Mucosa of descending colon (tissue), 3 donors: ENCODE measurements around the gene RASD2. TPM values are rescaled to one million over a fixed set of nuclear protein-coding genes. Genes with fewer than 3 reads are reported as not detected.
A peak's percentile ranks its signal among the peaks of the same experiment; 100 is the strongest.
"Not testable (repeated sequence)": the region's sequence is repeated elsewhere in the genome, so short reads cannot be mapped to it uniquely, and the experiment has no call there.

Experiments
- ATAC-seq: fragments of 200-7000 bp; cut with Tn5 transposase; one replicate; pipeline ENCODE4 v1.9.1; 2020; ENCODE audit warnings: mild to moderate bottlenecking, moderate library complexity
- DNase-seq, 3 donors: peaks; one replicate each; pipeline ENCODE4 v3.0.0-alpha.2; 2020
- H3K36me3 ChIP-seq: fragments of 200-600 bp; one replicate; pipeline ENCODE4 v1.8.0; 2021; ENCODE audit warnings: low read depth, mild to moderate bottlenecking
- H3K4me1 ChIP-seq: fragments of 200-600 bp; one replicate; pipeline ENCODE4 v1.8.0; 2021; ENCODE audit warnings: low read depth, mild to moderate bottlenecking
- H3K4me3 ChIP-seq: fragments of 200-600 bp; one replicate; pipeline ENCODE4 v1.8.0; 2021; ENCODE audit warnings: mild to moderate bottlenecking
- H3K9me3 ChIP-seq: fragments of 200-600 bp; one replicate; pipeline ENCODE4 v1.8.0; 2021; ENCODE audit warnings: mild to moderate bottlenecking
- CTCF ChIP-seq: fragments of 200-600 bp; IDR thresholded peaks from one replicate; pipeline ENCODE4 v1.8.0; 2022; ENCODE audit warnings: antibody characterized with exemption, mild to moderate bottlenecking
- intact Hi-C, 2 donors: fragments of 100-400 bp; cut with DNase I in 1 of 2; cut with micrococcal nuclease in 1 of 2; formaldehyde crosslinking; loops; one replicate each; pipeline versions ENCODE4 v1.11.0 to v1.11.1; 2022; cut with DNase I, micrococcal nuclease
- long read RNA-seq, 2 donors: library from polyadenylated mRNA; unstranded; transcript quantifications; one replicate each; pipeline ENCODE4 v2.0.0, GENCODE V29; 2019 to 2021
- total RNA-seq, 3 donors: library from RNA; stranded (reverse); fragmentation: NEBNext Ultra II Directional in 2 of 3; extraction: Animal tissue kit (Norgen Biotek cat#: 25700) in 2 of 3; gene quantifications; one replicate each; pipeline versions ENCODE4 v1.2.1 to v1.2.4, GENCODE V29; 2021 to 2023
- donor health status: DM: no; HTN: no; CAD: no; lungs with moderate emphysema.
- donor health status: DM: no; HTN: no; CAD: no.
- donor health status: DM: no; HTN: yes; CAD: no.

RASD2 gene
- total RNA-seq = 10 to 100 TPM; 11.7 to 34.0 (median 19.2) TPM
- long read RNA-seq, donor 1, transcript RASD2-201 (3 exons, 3,412 nt) = major isoform, 17 of 43 reads
- long read RNA-seq, donor 1, partial matches to known transcripts = 21 of 43 reads
- long read RNA-seq, donor 1, other reads (novel, unspliced or antisense) = 5 of 43 reads
- long read RNA-seq, donor 2, partial matches to known transcripts = 0 of 5 reads
- long read RNA-seq, donor 2, other reads (novel, unspliced or antisense) = 5 of 5 reads

- intact Hi-C loops = no loop called here
These were observed at the start of gene RASD2 for GRCh38 chr22:35540595-35541253. TSS of gene RASD2 (plus strand) at chr22:35540831. CDS start at chr22:35546810, 5,979 bp downstream.

GRCh38 chr22:35491061-35491907 lies 49.3 kb upstream of the RASD2 start:
- intact Hi-C loops, H3K9me3 ChIP-seq, ATAC-seq, DNase-seq, H3K36me3 ChIP-seq, H3K4me1 ChIP-seq, H3K4me3 ChIP-seq: not testable (repeated sequence)

More at GRCh38 chr22:35540595-35541253, at the start of gene RASD2:
- ATAC-seq (peak; percentile 53), DNase-seq (peak in 2 of 3 donors; percentile 45 to 62)
- Histone ChIP-seq H3K36me3 (no peaks in the 10 kb centered on the region), H3K4me3 (peak within 1 kb of the TSS; percentile 7), H3K9me3 (no peaks in the 10 kb centered on the region), H3K4me1 (peaks cover 5% of the 10 kb centered on the region)
- TF ChIP-seq CTCF = no peak

- no peak for TF ChIP-seq CTCF
- no peaks in the 10 kb centered on the region for H3K36me3 ChIP-seq
- no peak overlapping the region for H3K4me3 ChIP-seq
- no peaks in the 10 kb centered on the region for H3K9me3 ChIP-seq
- H3K4me1 ChIP-seq = no peaks in the 10 kb centered on the region
- no peak for DNase-seq
- no peak for ATAC-seq
- intact Hi-C loops = no loop called here
These were observed 48.7 kb upstream of the RASD2 start for GRCh38 chr22:35491908-35492380.

GRCh38 chr22:35493074-35493473 lies 47.6 kb upstream of the RASD2 start:
- no peak for ATAC-seq
- intact Hi-C loops = no loop called here
- Histone ChIP-seq H3K36me3 (no peaks in the 10 kb centered on the region), H3K9me3 (no peaks in the 10 kb centered on the region), H3K4me1 (no peaks in the 10 kb centered on the region), H3K4me3 (no peak overlapping the region)
- TF ChIP-seq CTCF = no peak
- DNase-seq = no peak

GRCh38 chr22:35495711-35496110 lies 44.9 kb upstream of the RASD2 start:
- H3K36me3 ChIP-seq, H3K4me3 ChIP-seq, DNase-seq, H3K4me1 ChIP-seq, H3K9me3 ChIP-seq, ATAC-seq, intact Hi-C loops: not testable (repeated sequence)

- ATAC-seq (no peak), DNase-seq (no peak)
- no peaks in the 10 kb centered on the region for H3K36me3 ChIP-seq
- H3K9me3 ChIP-seq = no peaks in the 10 kb centered on the region
- no peaks in the 10 kb centered on the region for H3K4me1 ChIP-seq
- intact Hi-C loops = no loop called here
- TF ChIP-seq CTCF = no peak
- no peak overlapping the region for H3K4me3 ChIP-seq
These were observed 43.8 kb upstream of the RASD2 start for GRCh38 chr22:35496768-35497312.
